Spleen (tissue), 11 donors: ENCODE results near the gene BPHL. TPM values are rescaled to one million over a fixed set of nuclear protein-coding genes. Genes with fewer than 3 reads are reported as not detected.

Experiments used
- DNase-seq: peaks from one replicate; pipeline ENCODE4 v3.0.0-alpha.2; 2020
- H3K27ac ChIP-seq, 8 donors: fragments of 200-600 bp; sonication (generic) in 7 of 8; 1 replicate in 4 of 8; 2 replicates in 4 of 8; pipeline versions ENCODE4 v1.5.0 to v1.8.0; 2016 to 2021; ENCODE audit warnings: inconsistent platforms in 4 of 8, mild to moderate bottlenecking in 4 of 8, moderate library complexity in 1 of 8
- H3K27me3 ChIP-seq, 7 donors: fragments of 200-600 bp; sonication (generic) in 6 of 7; replicated peaks in 1 of 7; 1 replicate in 4 of 7; 2 replicates in 3 of 7; pipeline versions ENCODE4 v1.5.0 to v1.8.0; 2016 to 2021; ENCODE audit warnings: inconsistent platforms in 3 of 7, mild to moderate bottlenecking in 1 of 7
- H3K36me3 ChIP-seq, 6 donors: fragments of 200-600 bp; sonication (generic) in 5 of 6; 1 replicate in 4 of 6; 2 replicates in 2 of 6; pipeline versions ENCODE4 v1.5.0 to v1.8.0; 2016 to 2021; ENCODE audit warnings: inconsistent platforms in 2 of 6
- H3K4me1 ChIP-seq, 6 donors: fragments of 200-600 bp; sonication (generic) in 5 of 6; 1 replicate in 3 of 6; 2 replicates in 3 of 6; pipeline versions ENCODE4 v1.5.0 to v1.8.0; 2016 to 2021; ENCODE audit warnings: inconsistent platforms in 3 of 6
- H3K4me3 ChIP-seq, 8 donors: fragments of 200-600 bp; sonication (generic) in 7 of 8; 1 replicate in 4 of 8; 2 replicates in 4 of 8; pipeline versions ENCODE4 v1.5.0 to v1.8.0; 2016 to 2021; ENCODE audit warnings: inconsistent platforms in 4 of 8, mild to moderate bottlenecking in 4 of 8, moderate library complexity in 2 of 8
- H3K9me3 ChIP-seq, 8 donors: fragments of 200-600 bp; sonication (generic) in 7 of 8; 1 replicate in 4 of 8; 2 replicates in 4 of 8; pipeline versions ENCODE4 v1.5.0 to v1.8.0; 2016 to 2021; ENCODE audit warnings: inconsistent platforms in 4 of 8
- CTCF ChIP-seq, 11 experiments: fragments of 200-600 bp in 7 of 11; fragments of 450-650 bp in 4 of 11; sonication (generic) in 4 of 11; IDR thresholded peaks in 8 of 11; conservative IDR thresholded peaks in 3 of 11; 1 replicate in 7 of 11; 2 replicates in 4 of 11; pipeline versions ENCODE4 v1.4.0 to v1.8.0; 2016 to 2021; ENCODE audit warnings: antibody characterized with exemption in 11 of 11, inconsistent platforms in 4 of 11, mild to moderate bottlenecking in 1 of 11
- POLR2A ChIP-seq, 3 donors: fragments of 450-650 bp; IDR thresholded peaks; one replicate each; pipeline ENCODE4 v1.5.1; 2017; ENCODE audit warnings: antibody characterized with exemption in 3 of 3, mild to moderate bottlenecking in 1 of 3
- POLR2AphosphoS5 ChIP-seq, 3 donors: sonication (generic); formaldehyde crosslinking; IDR thresholded peaks; one replicate each; pipeline ENCODE4 v1.5.1; 2017; ENCODE audit warnings: antibody characterized with exemption in 3 of 3
- WGBS, 5 donors: extraction: QIAGEN DNeasy Blood & Tissue Kit in 3 of 5; methylation state at CpG; one replicate each; pipeline versions ENCODE4 v1.1.5 to v1.1.7; 2013 to 2018; 5-methylcytosine and 5-hydroxymethylcytosine counted together
- intact Hi-C: fragments of 100-400 bp; cut with DNase I; formaldehyde crosslinking; loops from one replicate; pipeline ENCODE4 v1.15.0; 2023; ENCODE audit warnings: low total_unique reads
- polyA plus RNA-seq, 3 donors: library from polyadenylated mRNA; stranded (reverse); fragments of 200-250 nt; gene quantifications; one replicate each; pipeline ENCODE4 v1.2.1, GENCODE V29; 2013
- total RNA-seq, 7 donors: library from RNA; depleted of rRNA in 3 of 7; stranded (reverse); fragments of >200 nt in 3 of 7; fragmentation: NEBNext Ultra II Directional in 4 of 7; extraction: Animal tissue kit (Norgen Biotek cat#: 25700) in 4 of 7; gene quantifications; one replicate each; pipeline versions ENCODE4 v1.1.0 to v1.2.1, GENCODE V29; 2016 to 2021
- donor health status: healthy with polysubstance abuse.
- donor health status: DM: no; HTN: no; CAD: no; lungs with moderate emphysema.
- donor health status: DM: no; HTN: no; CAD: no.
- donor health status: Bipolar disorder and iron deficiency.
- donor health status: healthy.
- donor health status: DM: no; HTN: no; CAD: no.
- donor health status: DM: yes; HTN: yes; CAD: no.

BPHL gene
- total and polyA plus RNA-seq, 10 donors = 6.6 to 11.3 (median 9.4) TPM

GRCh38 chr6:3140201-3140600, 21.7 kb downstream of the BPHL start:
- intact Hi-C loops = no loop called here
- no peaks in the 10 kb centered on the region for H3K27me3 ChIP-seq
- H3K36me3 ChIP-seq = peaks cover 0 to 80% (median 22%) of the 10 kb centered on the region in 6 donors
- H3K4me1 ChIP-seq = peaks cover 0 to 20% (median 12%) of the 10 kb centered on the region in 6 donors
- 93 to 97% (median 95%) methylated on average over 20 of the region's 20 CpGs for WGBS, 5 donors
- H3K27ac ChIP-seq = no peak overlapping the region
- no peaks in the 10 kb centered on the region for H3K9me3 ChIP-seq
- TF ChIP-seq POLR2A (IDR thresholded peaks at IDR 0.05) (no peak), CTCF (IDR thresholded peaks at IDR 0.05 in 8 of 11, conservative IDR thresholded peaks at IDR 0.05 in 3 of 11) (no peak), POLR2AphosphoS5 (IDR thresholded peaks at IDR 0.05) (no peak)
- no peak for DNase-seq
- no peak overlapping the region for H3K4me3 ChIP-seq

GRCh38 chr6:3142536-3142935, 24.0 kb downstream of the BPHL start:
- Histone ChIP-seq H3K27me3 (no peaks in the 10 kb centered on the region), H3K4me3 (no peak overlapping the region), H3K4me1 (peaks cover 0 to 20% (median 12%) of the 10 kb centered on the region in 6 donors), H3K36me3 (peaks cover 0 to 66% (median 22%) of the 10 kb centered on the region in 6 donors), H3K9me3 (peaks cover 0 to under 1% (median 0%) of the 10 kb centered on the region in 8 donors), H3K27ac (no peak overlapping the region)
- no peak for DNase-seq
- no peak for TF ChIP-seq CTCF (IDR thresholded peaks at IDR 0.05 in 8 of 11, conservative IDR thresholded peaks at IDR 0.05 in 3 of 11)
- TF ChIP-seq POLR2A (IDR thresholded peaks at IDR 0.05) = no peak
- TF ChIP-seq POLR2AphosphoS5 (IDR thresholded peaks at IDR 0.05) = no peak
- intact Hi-C loops = no loop called here

GRCh38 chr6:3143158-3143557, 24.6 kb downstream of the BPHL start:
- Histone ChIP-seq H3K27me3 (no peaks in the 10 kb centered on the region), H3K27ac (no peak overlapping the region), H3K4me1 (peaks cover 0 to 20% (median 12%) of the 10 kb centered on the region in 6 donors), H3K4me3 (no peak overlapping the region), H3K36me3 (peaks cover 0 to 66% (median 25%) of the 10 kb centered on the region in 6 donors), H3K9me3 (peaks cover 0 to 7% (median 2%) of the 10 kb centered on the region in 8 donors)
- TF ChIP-seq POLR2AphosphoS5 (IDR thresholded peaks at IDR 0.05) = no peak
- no peak for TF ChIP-seq CTCF (IDR thresholded peaks at IDR 0.05 in 8 of 11, conservative IDR thresholded peaks at IDR 0.05 in 3 of 11)
- TF ChIP-seq POLR2A (IDR thresholded peaks at IDR 0.05) = no peak
- WGBS, 5 donors = 87 to 95% (median 93%) methylated on average over 6 of the region's 6 CpGs
- DNase-seq = no peak
- intact Hi-C loops = no loop called here

- Histone ChIP-seq H3K36me3 (peaks cover 0 to 62% (median 24%) of the 10 kb centered on the region in 6 donors), H3K4me3 (no peak overlapping the region), H3K4me1 (peaks cover 0 to 7% (median 2%) of the 10 kb centered on the region in 6 donors), H3K9me3 (peaks cover 0 to 8% (median 2%) of the 10 kb centered on the region in 8 donors), H3K27ac (no peak overlapping the region), H3K27me3 (no peaks in the 10 kb centered on the region)
- no peak for TF ChIP-seq CTCF (IDR thresholded peaks at IDR 0.05 in 8 of 11, conservative IDR thresholded peaks at IDR 0.05 in 3 of 11)
- TF ChIP-seq POLR2AphosphoS5 (IDR thresholded peaks at IDR 0.05) = no peak
- TF ChIP-seq POLR2A (IDR thresholded peaks at IDR 0.05) = no peak
- DNase-seq = no peak
- intact Hi-C loops = no loop called here
- WGBS, 5 donors = 71 to 94% (median 87%) methylated on average over 8 of the region's 8 CpGs
Measured at GRCh38 chr6:3144571-3144970, 26.1 kb downstream of the BPHL start.
